Esophagus squamous epithelium (tissue), 4 donors: ENCODE data around the gene MTF1.

Experiments used
- POLR2A ChIP-seq, 4 donors: fragments of 450-650 bp; IDR thresholded peaks; one replicate each; pipeline ENCODE4 v1.6.1; 2017; ENCODE audit warnings: antibody characterized with exemption in 4 of 4, mild to moderate bottlenecking in 4 of 4, moderate library complexity in 3 of 4
- TF ChIP-seq, protein P1 (sequence below), 6 experiments: fragments of 450-650 bp in 4 of 6; fragments of 200-600 bp in 2 of 6; sonication (generic) in 2 of 6; IDR thresholded peaks; one replicate each; pipeline ENCODE4 v1.5.1; 2016 to 2019; ENCODE audit warnings: antibody characterized with exemption in 6 of 6, mild to moderate bottlenecking in 4 of 6, moderate library complexity in 4 of 6

DNA sequence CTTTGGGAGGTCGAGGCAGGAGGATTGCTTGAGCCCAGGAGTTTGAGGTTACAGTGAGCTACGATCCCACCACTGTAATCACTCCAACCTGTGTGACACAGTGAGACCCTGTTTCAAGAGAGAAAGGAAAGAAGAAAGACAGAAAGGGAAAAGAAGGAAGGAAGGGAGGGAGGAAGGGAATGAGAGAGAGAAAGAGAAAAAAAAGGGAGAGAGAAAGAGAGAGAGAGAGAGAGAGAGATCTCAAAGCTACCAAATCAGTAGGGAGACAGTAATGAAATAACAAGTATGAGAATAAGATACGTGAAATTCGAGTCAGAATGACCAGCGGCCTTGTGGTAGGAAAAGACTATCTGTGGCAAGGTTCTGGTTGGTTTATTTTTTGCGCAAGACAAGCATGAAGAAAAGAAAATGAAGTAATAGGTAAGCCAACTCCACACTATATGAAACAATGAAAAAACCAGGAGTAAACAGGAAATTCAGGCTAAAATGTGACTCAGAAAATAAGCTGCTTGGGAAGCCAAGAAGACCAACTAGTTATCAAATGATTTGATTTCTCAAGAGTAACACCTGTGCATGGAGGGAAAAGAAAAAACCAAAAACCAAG, 8.9 kb downstream of the MTF1 start:
- no peak for TF ChIP-seq POLR2A (IDR thresholded peaks at IDR 0.05)
- TF ChIP-seq, protein P1, sequence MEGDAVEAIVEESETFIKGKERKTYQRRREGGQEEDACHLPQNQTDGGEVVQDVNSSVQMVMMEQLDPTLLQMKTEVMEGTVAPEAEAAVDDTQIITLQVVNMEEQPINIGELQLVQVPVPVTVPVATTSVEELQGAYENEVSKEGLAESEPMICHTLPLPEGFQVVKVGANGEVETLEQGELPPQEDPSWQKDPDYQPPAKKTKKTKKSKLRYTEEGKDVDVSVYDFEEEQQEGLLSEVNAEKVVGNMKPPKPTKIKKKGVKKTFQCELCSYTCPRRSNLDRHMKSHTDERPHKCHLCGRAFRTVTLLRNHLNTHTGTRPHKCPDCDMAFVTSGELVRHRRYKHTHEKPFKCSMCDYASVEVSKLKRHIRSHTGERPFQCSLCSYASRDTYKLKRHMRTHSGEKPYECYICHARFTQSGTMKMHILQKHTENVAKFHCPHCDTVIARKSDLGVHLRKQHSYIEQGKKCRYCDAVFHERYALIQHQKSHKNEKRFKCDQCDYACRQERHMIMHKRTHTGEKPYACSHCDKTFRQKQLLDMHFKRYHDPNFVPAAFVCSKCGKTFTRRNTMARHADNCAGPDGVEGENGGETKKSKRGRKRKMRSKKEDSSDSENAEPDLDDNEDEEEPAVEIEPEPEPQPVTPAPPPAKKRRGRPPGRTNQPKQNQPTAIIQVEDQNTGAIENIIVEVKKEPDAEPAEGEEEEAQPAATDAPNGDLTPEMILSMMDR (IDR thresholded peaks at IDR 0.05) = no peak
